IPS DF 4.7 (cell line): ENCODE results near the gene MPZL3.

Source experiments
- DNase-seq: peaks from one replicate; pipeline ENCODE4 v3.0.0-alpha.2; 2013; ENCODE audit warnings: low spot score; ENCODE audit errors: extremely low read depth

The MPZL3 gene

GRCh38 chr11:118264569-118265465 is 12.7 kb upstream of the MPZL3 start:
- DNase-seq: no peak

DNA sequence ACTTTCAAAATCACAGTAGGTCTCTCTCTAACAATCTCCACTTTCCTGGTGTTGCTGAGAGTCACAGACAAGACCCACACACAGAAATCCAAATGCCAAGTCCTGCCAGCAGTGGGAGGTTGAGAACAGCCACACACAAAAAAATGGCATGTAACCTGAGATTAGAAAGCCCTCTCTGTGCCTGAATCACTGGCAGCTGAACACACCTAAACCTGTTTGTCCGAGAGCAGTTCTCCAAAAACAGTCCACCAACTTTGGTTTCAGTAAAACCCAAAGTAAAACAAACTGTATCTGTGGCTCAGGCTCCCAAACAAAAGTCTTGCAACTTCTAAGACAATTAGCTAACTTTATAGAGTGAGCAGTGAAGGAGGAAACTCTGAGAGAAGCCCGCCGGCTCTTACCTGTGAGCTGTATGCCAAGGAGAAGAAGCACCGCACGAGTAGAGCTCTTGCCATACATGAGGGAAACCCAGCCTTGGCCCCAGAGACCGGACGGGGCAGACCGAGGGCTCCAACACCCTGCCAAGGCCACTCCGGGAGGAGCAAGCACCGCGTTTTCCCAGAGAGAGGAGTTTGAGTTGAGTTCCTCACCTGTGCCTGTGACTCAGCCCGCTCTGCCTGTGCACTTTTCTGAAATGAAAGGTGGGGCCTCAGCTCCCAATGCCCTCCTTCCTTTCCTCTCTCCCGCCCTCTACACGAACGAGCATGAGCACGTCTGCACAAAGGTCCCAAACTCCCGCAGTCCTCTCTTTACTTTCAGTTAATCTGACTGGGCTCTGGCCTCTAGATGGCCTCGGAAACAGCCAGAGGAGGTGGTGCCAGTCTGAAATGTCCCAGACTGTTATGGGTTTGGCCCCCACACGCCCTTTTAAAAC is 11.8 kb upstream of the MPZL3 start, which contains the start of gene MPZL2:
Gene MPZL2 (minus strand): TSS at position 603 of the 874 bp plus-strand sequence. CDS start 144 bp downstream, at position 459.
- DNase-seq: no peak

- DNase-seq: no peak
Measured at GRCh38 chr11:118263112-118263511, 10.9 kb upstream of the MPZL3 start.

- no peak for DNase-seq
Measured at GRCh38 chr11:118260353-118260752, 8.2 kb upstream of the MPZL3 start.

DNA sequence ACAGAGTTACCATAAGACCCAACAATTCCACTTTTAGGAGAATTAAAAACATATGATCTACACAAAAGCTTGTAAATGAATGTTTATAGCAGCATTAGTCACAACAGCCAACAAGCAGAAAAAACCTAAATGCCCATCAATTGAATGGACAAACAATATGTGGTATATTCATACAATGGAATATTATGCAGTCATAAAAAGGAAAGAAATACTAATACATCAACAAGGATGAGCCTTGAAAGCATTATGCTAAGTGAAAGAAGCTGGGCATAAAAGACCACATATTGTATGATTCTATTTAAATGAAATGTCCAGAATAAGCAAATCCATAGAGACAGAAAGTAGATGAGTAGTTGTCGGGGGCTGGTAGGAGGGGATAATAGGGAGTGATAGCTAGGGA is 7.0 kb upstream of the MPZL3 start:
- no peak for DNase-seq

DNA sequence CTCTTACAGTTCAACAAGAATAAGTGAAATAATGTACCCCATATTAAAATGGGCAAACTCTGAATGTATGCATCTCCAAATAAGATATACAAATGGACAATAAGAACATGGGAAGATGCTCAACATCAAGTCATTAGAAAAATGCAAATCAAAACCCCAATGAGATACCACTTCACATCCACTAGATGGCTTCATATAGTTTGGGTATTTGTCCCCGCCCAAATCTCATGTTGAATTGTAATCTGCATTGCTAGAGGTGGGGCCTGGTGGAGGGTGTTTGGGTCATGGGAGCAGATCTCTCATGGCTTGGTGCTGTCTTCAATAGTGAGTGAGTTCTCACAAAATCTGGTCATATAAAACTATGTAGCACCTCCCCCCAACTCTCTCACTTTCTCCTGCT is 6.2 kb upstream of the MPZL3 start:
- no peak for DNase-seq

GRCh38 chr11:118252688-118253087 is 523 bp upstream of the MPZL3 start:
- DNase-seq: no peak

DNA sequence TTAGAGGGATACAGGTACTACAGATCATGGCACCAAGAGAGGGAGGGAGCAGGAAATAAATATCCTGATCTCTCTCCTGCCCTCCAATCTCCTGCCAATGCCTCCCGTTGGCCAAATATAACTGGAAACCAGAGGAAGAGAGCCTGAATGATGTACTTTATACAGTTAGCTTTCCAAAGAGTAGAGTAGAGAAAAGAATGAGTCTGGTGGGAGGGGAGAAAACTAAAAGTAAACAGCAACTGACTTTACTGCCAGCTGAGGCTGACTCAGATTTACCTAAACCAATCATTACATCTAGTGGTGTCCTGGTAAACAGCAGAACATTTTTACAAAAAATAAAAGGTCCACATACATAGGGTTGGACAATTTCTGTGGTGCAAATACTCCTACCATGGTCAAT is 5.1 kb downstream of the MPZL3 start:
- no peak for DNase-seq

DNA sequence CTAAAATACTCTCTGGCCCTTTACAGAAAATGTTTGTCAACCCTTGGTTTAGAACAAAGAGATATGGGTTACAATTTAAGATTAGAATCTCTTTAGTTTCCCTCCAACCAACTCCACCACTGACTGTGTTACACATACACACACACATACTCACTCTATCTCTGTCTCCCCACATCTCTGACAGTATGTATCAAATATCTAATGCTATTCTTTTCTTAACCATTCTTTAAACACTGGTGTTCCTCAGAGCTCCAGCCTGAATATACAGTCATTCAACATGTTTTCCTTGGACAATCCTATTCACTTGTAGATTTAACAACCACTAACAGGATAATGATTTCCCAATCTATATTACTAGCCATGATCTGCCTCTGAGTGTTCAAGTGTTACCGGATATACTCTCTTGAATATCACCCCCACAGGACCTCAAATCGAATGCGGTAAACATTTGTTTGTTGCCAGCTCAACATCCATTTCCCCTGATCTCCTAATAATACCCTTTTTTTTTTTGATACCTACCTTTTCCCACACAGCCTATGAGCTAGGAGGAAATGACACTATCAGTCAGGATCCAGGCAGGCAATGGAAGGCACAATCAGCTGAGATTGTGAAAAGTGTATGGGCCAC is 6.1 kb downstream of the MPZL3 start:
- DNase-seq: no peak

GRCh38 chr11:118243993-118244762 is 8.0 kb downstream of the MPZL3 start:
- no peak for DNase-seq

- DNase-seq: no peak
Measured at GRCh38 chr11:118243161-118243560, 9.0 kb downstream of the MPZL3 start.

DNA sequence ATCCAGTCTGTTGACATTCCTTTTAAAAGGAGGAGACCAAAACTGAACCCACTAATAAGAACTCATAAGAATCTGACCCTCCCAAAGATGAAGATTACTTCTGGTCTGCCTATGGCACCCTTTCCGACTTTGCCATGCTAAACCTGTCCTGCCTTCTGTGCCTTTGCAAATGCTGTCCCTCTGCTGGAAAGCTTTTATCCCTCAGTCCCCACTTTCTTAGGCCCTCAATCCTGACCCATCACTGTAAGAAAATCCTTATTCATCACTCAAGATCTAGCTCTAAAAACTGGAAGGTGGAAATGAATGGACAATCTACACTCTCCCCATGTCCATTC is 10.4 kb downstream of the MPZL3 start:
- no peak for DNase-seq

- DNase-seq: no peak
Measured at GRCh38 chr11:118240999-118241763, 11.0 kb downstream of the MPZL3 start.

DNA sequence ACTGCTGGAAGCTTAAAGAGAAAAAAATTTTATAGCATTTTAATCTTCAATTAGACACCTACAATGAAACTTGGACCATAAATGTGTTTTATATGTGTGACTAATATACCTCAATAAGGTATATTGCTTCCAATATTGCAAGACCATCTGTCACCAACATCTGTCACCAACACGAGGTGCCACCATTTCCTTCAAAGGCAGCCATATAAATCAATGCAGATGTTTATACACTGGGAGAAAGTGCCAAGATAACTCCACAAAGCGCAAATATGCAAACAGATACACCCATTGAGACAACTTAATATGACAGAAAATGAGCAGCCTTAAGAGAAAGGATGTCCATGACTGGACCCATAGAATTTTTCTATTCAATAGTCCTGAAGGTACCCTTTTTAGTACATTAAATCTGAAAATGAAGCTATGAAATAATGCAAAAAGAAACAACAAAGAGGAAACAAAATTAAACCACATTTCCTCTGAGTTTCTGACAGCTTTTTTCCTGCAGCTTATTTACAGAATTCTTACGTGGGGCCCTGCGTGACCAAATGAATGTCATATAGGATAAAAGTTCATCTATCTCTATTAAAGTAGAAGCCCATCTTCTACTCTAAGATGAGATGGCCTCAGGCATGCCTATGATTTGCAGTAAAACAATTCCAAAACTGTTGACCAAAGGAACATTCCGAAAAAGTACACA is 12.5 kb downstream of the MPZL3 start:
- no peak for DNase-seq

GRCh38 chr11:118238929-118239328 is 13.2 kb downstream of the MPZL3 start:
- DNase-seq: no peak

- no peak for DNase-seq
Measured at GRCh38 chr11:118238421-118238820, 13.7 kb downstream of the MPZL3 start.

DNA sequence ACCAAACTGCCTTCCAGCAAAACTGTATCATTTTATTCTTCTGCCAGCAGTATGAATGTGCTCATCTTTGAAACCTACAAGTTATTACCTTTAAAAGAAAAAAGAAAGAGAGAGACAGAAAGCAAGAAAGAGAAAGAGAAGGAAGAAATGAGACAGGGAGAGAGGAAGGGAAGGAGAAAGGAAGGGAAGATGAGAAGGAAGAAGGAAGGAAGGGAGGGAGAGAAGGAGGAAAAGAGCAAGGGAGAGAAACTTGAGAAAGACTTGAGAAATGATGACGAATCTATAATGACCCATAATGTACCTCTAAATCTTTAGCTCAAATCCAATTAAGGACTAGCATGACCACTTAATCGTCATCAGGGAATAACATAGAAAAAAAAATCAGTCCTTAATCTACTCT is 16.0 kb downstream of the MPZL3 start:
- no peak for DNase-seq

GRCh38 chr11:118234833-118235232 is 17.3 kb downstream of the MPZL3 start:
- DNase-seq: no peak

DNA sequence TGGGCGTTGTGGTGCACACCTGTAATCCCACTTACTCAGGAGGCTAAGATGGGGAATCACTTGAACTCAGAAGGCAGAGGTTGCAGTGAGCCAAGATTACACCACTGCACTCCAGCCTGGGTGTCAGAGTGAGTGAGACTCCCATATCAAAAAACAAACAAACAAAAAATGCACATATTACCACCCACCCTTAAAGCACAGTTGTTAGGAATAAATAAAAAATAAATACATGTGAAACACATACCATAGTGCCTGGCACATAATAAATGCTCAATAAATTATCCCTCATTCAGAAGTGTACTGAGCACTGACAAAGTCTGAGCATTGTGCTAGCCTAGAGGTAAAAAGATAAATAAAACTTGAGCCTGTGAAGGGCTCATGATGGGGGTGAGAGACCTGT is 18.3 kb downstream of the MPZL3 start:
- DNase-seq: no peak

- DNase-seq: no peak
Measured at GRCh38 chr11:118233377-118233776, 18.8 kb downstream of the MPZL3 start.
